HG03378 (cell line): ENCODE results near the gene CHCHD4.

Experiments
- ATAC-seq: cut with Tn5 transposase; IDR thresholded peaks from one replicate; pipeline ENCODE4 v1.9.1; 2021; ENCODE audit warnings: mild to moderate bottlenecking, moderate library complexity; ENCODE audit not compliant: unreplicated experiment

Gene CHCHD4

DNA sequence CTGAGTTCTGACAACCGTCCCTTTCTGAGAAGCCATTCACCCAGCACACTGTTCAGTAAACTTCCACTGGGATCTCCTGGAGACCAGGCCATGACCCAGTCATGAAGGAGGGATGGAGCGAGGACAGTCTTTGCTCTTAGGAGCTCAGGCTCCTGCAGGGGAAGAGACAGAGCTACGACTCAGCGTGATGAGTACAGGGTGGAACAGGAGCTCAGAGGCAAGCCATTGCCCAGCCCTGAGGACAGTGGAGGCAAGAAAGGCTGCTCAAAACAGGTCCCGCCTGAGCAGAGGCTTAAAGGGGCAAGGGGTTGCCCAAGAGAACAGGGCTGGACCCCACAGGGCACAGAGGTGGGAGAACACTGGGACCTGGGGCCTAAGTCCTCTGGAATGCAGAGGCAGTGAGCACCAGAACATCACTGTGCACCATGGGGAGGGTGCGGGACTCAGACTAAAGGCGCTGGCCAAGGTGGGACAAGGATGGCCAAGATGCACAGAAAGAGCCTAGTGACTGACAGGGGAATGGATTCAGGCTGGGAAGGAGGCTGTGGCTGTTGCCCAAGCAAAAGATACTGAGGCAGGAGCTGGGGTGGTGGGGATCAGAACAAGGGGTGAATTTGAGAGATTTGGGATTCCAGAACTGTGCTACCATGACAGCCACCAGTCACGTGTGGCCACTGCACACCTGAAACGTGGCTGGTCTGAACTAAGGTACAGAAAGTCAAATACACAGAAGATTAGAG, 26.0 kb upstream of the CHCHD4 start:
- ATAC-seq, result no peak

DNA sequence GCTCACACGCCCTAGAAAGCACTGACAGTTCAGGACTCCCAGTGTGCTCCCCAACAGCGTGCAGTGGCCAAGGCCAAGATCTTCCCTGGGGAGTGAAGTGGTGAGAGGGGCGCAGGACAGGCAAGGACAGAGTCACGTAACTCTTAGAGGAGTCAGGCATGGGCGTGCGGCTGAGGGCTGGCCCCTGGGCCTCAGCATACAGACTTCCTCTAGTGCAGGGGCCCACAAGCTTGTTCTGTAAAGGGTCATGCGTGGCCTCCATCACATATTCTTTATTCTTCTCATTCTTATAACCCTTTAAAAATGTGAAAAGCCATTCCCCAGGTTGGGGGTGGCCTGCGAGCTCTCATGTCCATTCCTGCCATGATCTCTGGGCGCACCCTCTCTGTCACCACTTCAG, 25.4 kb upstream of the CHCHD4 start:
- ATAC-seq, result no peak

DNA sequence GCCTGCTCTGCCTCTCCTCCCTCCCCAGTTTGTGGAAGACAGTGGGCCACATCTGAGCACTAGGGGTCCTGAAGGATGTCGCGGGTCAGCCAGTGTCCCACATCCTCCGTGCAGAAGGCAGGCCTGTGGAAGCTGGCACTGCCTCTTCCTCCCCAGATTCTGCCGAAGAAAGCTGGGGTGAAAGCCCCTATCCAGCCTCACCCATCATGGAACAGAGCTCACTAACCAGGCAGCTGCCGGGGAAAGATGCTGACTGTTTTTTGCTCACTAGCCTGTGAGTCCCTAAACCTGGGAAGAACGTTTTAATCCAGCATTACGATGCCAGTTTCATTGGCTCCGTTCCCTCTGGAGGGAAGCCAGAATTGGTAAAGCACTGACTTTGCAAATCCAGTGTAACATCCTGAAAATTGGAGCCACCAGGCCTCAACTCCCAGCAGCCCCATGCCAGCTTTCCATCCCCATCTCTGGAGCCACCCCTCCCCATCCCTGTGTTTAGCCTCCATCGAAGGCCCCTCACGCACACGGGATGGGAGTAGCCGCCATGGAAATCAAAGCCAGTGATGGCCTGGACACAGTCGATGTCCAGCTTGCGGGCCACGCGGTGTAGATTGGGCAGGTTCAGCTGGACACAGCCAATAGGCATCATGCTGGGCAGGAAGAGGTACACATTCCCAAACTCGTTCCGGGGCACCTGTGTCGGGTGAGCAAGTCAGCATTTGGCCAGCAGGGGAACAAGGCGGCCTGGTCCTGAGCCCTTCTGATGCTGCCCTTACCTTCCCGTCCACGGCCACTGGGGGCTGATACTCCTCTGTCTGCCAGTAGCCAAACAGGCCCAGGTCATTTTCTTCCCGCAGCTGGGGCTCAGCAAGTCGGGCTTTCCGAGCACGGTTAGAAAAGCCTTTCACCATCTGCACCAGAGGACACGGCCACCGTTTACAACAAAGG, 23.6 kb upstream of the CHCHD4 start:
- no peak for ATAC-seq

DNA sequence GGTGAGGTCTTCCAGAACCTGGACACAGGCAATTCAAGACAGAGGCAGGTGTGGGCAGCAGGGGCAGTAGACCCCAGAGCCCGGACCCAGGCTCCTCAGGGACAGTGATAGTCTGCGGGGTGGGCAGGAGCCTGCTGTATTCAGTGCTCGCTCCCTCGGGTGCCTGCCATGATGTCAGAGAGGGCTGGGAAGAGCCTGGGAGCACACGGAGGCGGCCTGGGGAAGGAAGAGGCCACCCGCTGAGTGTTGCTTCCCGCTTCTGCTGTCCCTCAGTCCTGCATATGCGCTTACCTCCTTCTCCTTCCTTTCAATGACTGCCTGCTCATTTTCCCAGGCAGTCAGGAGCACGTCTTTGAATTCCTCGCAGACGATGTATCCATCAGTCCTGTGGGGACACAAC, 22.9 kb upstream of the CHCHD4 start:
- ATAC-seq, result no peak

DNA sequence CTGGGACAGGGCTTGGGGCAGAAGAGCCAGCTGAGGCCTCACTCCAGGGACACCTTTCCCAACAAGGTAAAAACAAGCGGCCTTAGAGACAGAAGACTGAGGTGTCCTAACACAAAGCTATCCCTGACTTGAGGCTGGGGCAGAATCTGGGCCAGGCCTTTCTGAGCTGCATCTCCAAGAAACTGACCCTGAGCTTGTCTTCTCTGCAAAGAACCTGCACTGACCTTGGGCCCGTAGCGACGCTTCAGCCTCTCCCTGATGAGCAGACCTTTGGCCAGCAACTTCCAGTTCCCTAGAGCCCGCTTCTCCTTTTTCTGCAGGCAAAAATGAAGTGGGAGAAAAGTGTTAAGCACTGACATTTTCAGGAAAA, 22.4 kb upstream of the CHCHD4 start:
- no peak for ATAC-seq

DNA sequence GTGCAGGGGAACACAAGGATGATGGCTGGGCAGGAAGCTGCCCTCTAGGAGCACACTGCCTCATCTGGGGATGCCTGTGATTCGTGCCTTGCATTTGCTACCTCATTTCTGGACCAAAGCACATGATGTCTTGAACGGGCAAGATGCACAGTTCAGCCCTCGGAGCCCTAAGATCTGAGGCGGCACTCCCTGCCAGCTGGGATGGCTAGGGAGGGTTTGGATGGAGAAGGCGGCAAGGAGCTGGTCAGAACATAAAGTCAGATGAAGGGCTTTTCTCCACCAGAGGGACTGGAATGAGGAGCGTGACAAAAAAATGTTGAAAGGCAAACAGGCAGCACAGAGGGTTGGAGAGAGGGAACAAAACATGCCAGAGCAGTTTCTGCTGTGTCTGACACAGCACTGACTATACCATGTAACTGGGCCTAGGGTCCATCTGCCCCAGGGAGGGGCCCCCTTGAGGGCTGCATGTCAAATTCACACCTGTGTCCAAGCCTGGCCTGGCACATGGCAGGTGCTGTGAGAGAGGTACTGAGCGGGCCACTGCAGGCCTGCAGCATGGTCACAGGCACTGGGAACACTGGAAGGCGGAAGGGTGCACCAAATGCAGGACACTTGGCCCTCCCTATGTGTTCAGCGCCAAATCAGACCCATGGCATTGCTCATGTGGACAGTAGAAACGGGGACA, 21.9 kb upstream of the CHCHD4 start:
- ATAC-seq, result no peak

DNA sequence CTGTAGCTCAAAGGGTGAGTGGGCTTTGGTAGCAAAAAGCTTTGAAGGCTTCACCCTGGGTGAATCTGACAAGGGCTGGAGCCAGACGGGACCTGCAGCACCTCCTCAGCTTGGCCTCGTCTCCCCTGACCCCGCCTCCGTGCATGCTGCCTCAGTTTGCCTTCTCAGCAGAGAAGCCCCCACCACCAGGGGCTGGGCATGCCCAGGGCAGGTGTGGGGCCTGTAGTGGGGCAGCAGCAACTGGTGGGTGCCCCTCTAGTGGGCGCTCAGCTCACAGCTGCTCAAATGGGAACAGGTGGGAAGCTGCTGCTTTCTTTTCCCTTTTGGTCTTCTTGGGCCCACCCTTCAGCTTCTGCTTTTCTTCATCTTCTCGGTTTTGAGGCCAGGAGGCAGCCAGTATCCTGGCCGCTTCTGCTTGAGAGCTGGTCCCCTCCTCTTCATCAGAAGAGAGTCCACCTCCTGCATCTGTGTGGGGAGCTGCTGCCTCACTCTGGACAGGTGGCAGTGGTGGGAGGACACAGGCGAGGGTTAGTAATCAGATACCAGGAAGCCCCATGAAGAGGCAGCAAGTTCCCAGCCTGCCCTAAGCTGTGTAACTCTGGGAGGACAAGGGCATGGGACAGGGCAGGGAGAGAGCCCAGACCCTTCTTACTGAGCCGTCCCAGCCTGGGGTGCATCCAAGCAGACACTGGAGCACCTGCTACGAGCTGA, 21.2 kb upstream of the CHCHD4 start:
- ATAC-seq, result no peak

DNA sequence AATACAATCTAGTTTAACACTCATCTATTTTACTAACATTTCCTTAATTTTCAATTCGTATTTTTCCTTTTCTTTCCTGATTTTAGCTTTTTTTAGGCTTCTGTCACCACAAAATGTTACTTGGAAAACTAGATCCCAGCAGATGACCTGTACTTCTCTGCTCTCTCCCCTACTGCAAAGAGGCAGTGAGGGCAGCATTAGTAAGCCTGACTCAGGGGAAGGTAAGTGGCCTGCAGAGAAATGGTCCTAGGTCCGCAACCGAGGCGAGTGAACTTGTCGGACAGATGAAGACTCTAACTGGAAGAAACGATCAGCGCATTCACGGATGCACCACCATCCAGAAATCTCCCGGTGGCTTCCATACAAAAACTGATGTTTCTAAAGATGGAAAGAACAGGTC, 20.6 kb upstream of the CHCHD4 start:
- no peak for ATAC-seq

DNA sequence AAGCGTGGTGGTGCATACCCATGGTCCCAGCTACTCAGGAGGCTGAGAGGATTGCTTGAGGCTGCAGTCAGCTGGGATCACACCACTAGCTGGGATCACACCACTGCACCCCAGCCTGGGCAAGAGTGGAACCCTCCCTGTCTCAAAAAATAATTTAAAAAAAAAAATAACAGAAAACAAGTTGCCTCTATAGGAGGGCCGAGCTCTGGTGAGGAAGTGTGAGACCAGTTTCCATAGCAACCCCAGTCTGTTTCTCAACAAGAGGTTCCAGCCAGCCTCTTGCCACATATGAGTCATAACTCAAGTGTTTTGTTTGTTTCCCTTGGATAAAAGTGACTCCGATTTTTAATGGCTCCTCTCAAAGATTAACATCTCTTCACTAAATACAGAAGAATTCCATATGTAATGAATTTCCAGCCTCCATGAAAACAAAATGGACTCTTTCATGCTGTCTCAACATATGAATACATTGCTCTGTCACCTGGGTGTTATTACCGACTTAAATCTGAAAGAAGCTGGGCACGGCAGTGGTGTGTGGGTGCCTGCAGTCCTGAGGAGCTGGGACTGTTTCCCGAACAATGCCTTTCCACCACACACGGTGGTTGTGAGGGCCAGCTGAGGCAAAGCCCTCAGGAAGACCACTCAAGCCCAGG, 19.9 kb upstream of the CHCHD4 start:
- ATAC-seq, result peak; percentile 94

DNA sequence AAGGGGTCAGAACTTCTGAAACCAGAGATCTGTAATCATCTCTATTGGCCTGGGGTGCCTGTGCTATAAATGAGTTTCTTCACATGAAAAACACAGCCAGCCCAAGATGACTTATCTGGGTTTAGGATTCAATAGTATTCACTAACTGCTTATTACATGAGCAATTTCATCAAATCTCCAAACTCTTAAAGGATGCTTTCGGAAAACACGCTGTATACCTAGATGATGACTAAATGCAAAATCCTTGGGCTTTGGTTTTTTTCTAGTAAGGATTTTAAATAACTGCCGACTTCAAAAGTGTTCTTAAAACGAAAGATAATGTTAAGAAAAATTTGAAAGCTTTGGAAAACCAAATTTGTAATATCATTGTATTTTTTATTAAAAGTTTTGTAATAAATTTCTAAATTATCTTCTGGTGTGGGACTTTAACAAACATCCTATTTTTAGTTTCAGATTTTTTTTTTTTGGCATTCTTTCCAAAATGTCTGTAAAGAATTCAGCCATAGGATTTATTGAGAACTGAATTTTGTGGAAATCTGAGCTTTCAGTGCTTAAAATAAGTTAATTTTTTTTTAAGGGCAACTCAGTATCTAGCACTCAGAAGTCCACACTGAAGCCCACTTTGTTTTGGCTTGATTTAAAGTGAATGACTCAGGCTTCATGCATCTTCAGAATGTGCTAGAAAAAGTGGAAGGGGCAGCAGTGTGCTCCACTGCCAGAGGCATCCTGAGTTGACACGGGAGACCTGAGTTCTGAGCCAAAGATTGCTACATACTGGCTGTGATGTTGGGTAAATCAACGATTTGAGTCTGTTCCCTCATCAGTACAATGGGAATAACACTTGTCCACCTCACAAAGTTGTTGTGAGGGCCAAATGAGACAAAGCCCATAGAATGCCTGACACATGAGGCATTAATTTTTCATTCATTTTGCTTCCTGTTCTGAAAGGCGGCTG, 18.9 kb upstream of the CHCHD4 start:
- no peak for ATAC-seq

DNA sequence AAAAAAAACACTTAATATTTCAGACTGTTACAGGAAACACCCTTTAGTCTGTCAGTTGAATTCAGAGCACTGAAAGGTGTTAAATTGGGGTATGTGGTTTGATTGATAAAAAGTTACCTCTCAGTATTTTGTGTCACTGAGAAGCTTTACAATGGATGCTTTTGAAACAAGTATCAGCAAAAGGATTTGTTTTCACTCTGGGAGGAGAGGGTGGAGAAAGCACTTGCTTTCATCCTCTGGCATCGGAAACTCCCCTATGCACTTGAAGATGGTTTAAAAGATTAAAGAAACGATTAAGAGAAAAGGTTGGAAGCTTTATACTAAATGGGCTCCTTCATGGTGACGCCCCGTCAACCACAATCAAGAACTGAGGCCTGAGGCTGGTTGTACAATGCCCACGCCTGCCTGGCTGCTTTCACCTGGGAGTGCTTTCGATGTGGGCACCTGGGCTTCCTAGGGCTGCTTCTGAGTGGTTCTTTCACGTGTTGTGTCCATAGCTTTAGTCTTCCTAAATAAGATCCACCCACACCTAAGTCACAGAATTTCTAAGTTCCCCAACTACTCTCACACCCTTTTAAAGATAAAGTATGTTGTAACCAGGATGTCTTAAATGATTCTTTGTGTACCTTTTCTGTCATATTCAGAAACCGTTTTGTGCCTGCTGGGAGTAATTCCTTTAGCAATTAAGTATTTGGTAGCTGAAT, 18.0 kb upstream of the CHCHD4 start:
- ATAC-seq, result no peak

DNA sequence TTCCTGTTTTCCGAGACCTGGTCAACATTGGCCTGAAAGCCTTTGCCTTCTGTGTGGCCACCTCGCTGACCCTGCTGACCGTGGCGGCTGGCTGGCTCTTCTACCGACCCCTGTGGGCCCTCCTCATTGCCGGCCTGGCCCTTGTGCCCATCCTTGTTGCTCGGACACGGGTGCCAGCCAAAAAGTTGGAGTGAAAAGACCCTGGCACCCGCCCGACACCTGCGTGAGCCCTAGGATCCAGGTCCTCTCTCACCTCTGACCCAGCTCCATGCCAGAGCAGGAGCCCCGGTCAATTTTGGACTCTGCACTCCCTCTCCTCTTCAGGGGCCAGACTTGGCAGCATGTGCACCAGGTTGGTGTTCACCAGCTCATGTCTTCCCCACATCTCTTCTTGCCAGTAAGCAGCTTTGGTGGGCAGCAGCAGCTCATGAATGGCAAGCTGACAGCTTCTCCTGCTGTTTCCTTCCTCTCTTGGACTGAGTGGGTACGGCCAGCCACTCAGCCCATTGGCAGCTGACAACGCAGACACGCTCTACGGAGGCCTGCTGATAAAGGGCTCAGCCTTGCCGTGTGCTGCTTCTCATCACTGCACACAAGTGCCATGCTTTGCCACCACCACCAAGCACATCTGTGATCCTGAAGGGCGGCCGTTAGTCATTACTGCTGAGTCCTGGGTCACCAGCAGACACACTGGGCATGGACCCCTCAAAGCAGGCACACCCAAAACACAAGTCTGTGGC, 17.1 kb upstream of the CHCHD4 start:
- no peak for ATAC-seq

DNA sequence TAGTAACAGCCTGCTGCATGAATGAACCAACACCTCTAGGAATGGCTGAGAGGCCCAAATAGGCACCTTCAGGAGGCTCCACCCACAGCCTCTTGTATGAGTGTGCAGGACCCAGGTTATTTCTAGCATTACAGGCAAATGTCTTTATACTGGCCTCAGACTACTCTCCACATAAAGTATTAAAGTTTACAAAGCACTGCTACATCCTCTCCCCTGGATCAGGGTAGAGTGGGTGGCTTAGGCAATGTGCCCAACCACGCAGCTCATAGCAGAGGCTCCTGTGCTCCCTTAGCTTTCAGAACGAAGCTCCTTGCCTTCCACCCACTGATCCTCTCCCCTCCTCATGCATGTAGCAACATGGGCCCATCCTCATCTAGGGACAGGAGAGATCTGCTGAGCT, 16.5 kb upstream of the CHCHD4 start:
- no peak for ATAC-seq

DNA sequence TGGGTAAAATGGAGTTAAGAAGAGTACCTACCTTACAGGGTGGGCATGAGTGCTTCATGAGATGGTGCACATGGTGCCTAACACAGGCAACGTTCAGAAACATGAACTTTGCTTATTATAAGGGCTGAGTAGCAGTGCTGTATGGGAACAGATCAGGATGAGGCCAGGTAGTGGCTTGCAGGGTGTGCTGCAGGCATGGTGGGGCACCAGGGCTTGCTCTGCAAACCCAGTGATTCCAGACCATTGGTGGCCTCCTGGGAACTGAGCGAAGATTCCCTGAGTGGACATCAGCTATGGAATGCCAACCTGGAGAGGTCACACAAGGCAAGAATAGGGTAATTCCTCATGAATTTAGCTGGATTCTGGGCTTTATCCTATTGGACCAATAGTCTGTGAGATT, 16.0 kb upstream of the CHCHD4 start:
- ATAC-seq, result no peak

DNA sequence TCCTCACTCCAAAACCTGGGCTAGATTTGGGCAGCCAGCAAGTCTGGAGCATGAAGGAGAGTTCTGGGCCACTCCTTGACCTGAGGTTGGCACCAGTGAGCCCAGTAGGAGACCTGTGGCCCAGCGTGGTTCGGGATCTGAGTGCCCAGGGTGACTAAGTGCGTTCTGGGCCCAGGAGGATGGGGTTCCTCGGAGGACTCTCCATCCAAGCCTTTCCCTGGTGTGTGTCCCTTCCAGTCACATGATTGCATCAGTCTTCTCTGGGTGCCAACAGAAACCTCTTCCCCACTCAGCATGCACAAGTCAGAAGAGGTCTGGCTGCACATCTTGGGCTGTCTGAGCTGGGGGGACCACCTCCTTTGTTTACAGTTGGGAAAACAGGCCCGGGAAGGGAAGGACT, 15.1 kb upstream of the CHCHD4 start:
- no peak for ATAC-seq

DNA sequence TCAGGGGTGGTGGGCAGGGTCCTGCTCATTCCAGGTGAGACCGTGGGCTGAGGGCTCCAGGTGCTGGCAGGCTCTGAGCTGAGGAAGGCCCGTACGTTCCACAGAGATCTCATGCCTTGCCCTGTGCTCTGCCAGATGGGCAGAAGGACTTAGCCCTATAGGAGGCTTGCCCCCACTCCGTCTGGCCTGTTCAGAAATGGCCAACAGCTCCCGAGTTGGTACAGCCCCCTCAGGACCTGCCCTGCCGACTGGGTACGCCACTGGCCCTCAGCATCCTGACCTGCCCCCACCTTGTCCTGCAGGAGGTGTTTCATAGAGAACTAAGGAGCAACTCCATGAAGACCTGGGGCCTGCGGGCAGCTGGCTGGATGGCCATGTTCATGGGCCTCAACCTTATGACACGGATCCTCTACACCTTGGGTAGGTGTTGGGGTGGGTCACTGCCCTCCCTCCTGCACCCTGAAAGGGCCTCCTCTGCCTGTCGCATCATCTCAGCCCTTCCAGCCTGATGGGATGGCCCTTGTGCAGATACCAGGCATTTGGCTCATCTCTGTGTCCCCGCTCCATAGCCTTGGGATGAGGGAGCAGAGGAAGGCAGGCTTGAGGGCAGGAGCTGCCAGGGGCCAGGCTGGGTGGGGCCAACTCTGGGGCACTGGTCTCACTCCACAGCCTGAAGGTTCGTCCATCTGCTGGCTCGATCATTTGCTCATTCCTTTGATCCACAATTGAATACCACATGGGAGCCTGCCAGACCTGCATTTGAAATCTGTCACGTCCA, 14.4 kb upstream of the CHCHD4 start:
- no peak for ATAC-seq

DNA sequence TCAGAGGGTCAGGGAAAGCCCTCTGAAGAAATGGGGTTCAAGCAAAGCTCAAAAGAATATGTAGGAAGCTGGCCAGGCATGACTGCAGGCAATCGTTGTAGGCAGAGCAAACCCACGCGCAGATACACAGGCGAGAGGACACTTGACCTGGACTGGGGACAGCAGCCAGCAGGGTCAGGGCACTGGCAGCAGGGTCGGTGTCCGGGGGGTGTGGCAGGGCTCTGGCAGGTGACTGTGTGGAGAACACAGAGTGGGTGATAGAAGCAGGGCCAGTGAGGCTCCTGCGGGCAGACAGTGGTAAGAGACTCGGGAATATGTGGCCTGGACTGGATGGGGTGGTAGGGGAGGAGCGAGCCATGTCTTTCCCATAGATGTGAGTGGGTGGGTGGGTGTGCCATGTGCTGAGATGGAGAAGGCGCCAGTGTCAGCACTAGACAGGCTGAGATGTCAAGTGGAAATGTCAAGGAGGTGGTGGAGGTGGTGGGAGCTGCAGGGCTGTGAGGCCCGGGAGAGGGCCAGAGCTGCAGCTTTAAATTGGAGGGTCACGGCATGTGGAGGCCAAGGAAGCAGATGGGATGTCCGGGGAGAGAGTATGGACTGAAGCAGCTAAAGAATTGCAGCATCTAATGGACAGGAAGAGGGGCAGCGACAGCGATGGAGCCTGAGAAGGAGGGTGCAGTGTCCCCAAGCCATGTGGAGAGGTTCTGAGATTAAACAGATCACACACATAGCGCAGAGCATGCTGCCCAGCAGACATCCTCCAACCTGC, 13.6 kb upstream of the CHCHD4 start:
- ATAC-seq, result no peak
